ENCODE measurements around the gene TRAF2. TPM values are rescaled to one million over a fixed set of nuclear protein-coding genes. Genes with fewer than 3 reads are reported as not detected.

TRAF2 gene
- total and polyA plus RNA-seq, 4 donors = 4.7 to 14.9 (median 6.8) TPM

- 93% methylated on average over 14 of the region's 14 CpGs for WGBS
- H3K4me1 ChIP-seq (ENCODE audit: control insufficient read depth in 4 of 4, insufficient read depth in 4 of 4, low read length in 3 of 4) = peaks cover 10 to 33% (median 19%) of the 10 kb centered on the region in 4 donors
- no peaks in the 10 kb centered on the region for H3K27me3 ChIP-seq (ENCODE audit: control insufficient read depth in 4 of 4, insufficient read depth in 4 of 4, low read length in 3 of 4)
- DNase-seq (ENCODE audit: low spot score) = no peak
- no peaks in the 10 kb centered on the region for H3K36me3 ChIP-seq (ENCODE audit: control insufficient read depth in 4 of 4, insufficient read depth in 3 of 4, low read depth in 1 of 4, low read length in 3 of 4)
- H3K9ac ChIP-seq (ENCODE audit: low read depth in 1 of 2, low read length in 2 of 2) = no peak within 1 kb of the TSS
- no peak within 1 kb of the TSS for H3K4me3 ChIP-seq (ENCODE audit: low read depth in 1 of 3, low read length in 3 of 3)
- H3K27ac ChIP-seq (ENCODE audit: low read depth in 1 of 2, low read length in 2 of 2) = no peak within 1 kb of the TSS
- no peak for TF ChIP-seq SP1 (IDR thresholded peaks at IDR 0.05)
- no peaks in the 10 kb centered on the region for H3K9me3 ChIP-seq (ENCODE audit: control insufficient read depth in 4 of 4, low read length in 3 of 4)
Measured at GRCh38 chr9:136951541-136952320, 65.4 kb downstream of the TRAF2 start, which contains the start of gene LCN12. LCN12 (plus strand) TSS chr9:136952273; CDS start chr9:136952328, 55 bp downstream.

- Histone ChIP-seq H3K9me3 (ENCODE audit: control insufficient read depth in 4 of 4, low read length in 3 of 4) (no peaks in the 10 kb centered on the region), H3K4me3 (ENCODE audit: low read depth in 1 of 3, low read length in 3 of 3) (no peak overlapping the region), H3K9ac (ENCODE audit: low read depth in 1 of 2, low read length in 2 of 2) (no peak overlapping the region), H3K27ac (ENCODE audit: low read depth in 1 of 2, low read length in 2 of 2) (no peak overlapping the region), H3K27me3 (ENCODE audit: control insufficient read depth in 4 of 4, insufficient read depth in 4 of 4, low read length in 3 of 4) (no peaks in the 10 kb centered on the region), H3K4me1 (ENCODE audit: control insufficient read depth in 4 of 4, insufficient read depth in 4 of 4, low read length in 3 of 4) (peaks cover 9 to 27% (median 15%) of the 10 kb centered on the region in 4 donors), H3K36me3 (ENCODE audit: control insufficient read depth in 4 of 4, insufficient read depth in 3 of 4, low read depth in 1 of 4, low read length in 3 of 4) (no peaks in the 10 kb centered on the region)
- DNase-seq (ENCODE audit: low spot score) = no peak
- WGBS = 83% methylated on average over 15 of the region's 15 CpGs
- TF ChIP-seq EGR1 (IDR thresholded peaks at IDR 0.05; ENCODE audit: low read depth in 2 of 2) (no peak), HNF4G (IDR thresholded peaks at IDR 0.05) (no peak), HNF4A (conservative IDR thresholded peaks at IDR 0.05) (no peak)
Measured at GRCh38 chr9:136952321-136952850, 66.1 kb downstream of the TRAF2 start.

GRCh38 chr9:136952876-136953770, 66.8 kb downstream of the TRAF2 start:
- Histone ChIP-seq H3K4me1 (ENCODE audit: control insufficient read depth in 4 of 4, insufficient read depth in 4 of 4, low read length in 3 of 4) (peaks cover 2 to 19% (median 8%) of the 10 kb centered on the region in 4 donors), H3K36me3 (ENCODE audit: control insufficient read depth in 4 of 4, insufficient read depth in 3 of 4, low read depth in 1 of 4, low read length in 3 of 4) (no peaks in the 10 kb centered on the region)
- DNase-seq (ENCODE audit: low spot score) = no peak

More at GRCh38 chr9:136952876-136953770, 66.8 kb downstream of the TRAF2 start:
- no peak overlapping the region for H3K27ac ChIP-seq (ENCODE audit: low read depth in 1 of 2, low read length in 2 of 2)
- no peak for TF ChIP-seq HNF4G (IDR thresholded peaks at IDR 0.05)
- TF ChIP-seq GABPA (IDR thresholded peaks at IDR 0.05 in 1 of 2, conservative IDR thresholded peaks at IDR 0.05 in 1 of 2) = no peak
- TF ChIP-seq ZBTB33 (IDR thresholded peaks at IDR 0.05) = no peak
- no peak for TF ChIP-seq EGR1 (IDR thresholded peaks at IDR 0.05; ENCODE audit: low read depth in 2 of 2)
- TF ChIP-seq RXRA (IDR thresholded peaks at IDR 0.05) = no peak
- no peak for TF ChIP-seq SP1 (IDR thresholded peaks at IDR 0.05)
- H3K9ac ChIP-seq (ENCODE audit: low read depth in 1 of 2, low read length in 2 of 2) = no peak overlapping the region
- H3K27me3 ChIP-seq (ENCODE audit: control insufficient read depth in 4 of 4, insufficient read depth in 4 of 4, low read length in 3 of 4) = no peaks in the 10 kb centered on the region
- H3K9me3 ChIP-seq (ENCODE audit: control insufficient read depth in 4 of 4, low read length in 3 of 4) = no peaks in the 10 kb centered on the region
- 94% methylated on average over 44 of the region's 44 CpGs for WGBS
- no peak overlapping the region for H3K4me3 ChIP-seq (ENCODE audit: low read depth in 1 of 3, low read length in 3 of 3)
